Measurements from ENCODE around the gene RAVER1.

RAVER1 gene

GRCh38 chr19:10317857-10318462 is 15.4 kb downstream of the RAVER1 start:
- DNase-seq (ENCODE audit: low read depth) = no peak

GRCh38 chr19:10317045-10317856 is 16.1 kb downstream of the RAVER1 start:
- no peak for DNase-seq (ENCODE audit: low read depth)

GRCh38 chr19:10316229-10317044 is 16.9 kb downstream of the RAVER1 start:
- no peak for DNase-seq (ENCODE audit: low read depth)

GRCh38 chr19:10315335-10316214 is 17.8 kb downstream of the RAVER1 start, which contains the start of gene FDX2:
TSS of gene FDX2 (minus strand) at chr19:10316015. CDS start at chr19:10315996, 19 bp downstream.
- DNase-seq (ENCODE audit: low read depth) = peak; percentile 48

GRCh38 chr19:10309423-10309822 is 23.9 kb downstream of the RAVER1 start, which contains the start of gene ZGLP1:
TSS of gene ZGLP1 (minus strand) at chr19:10309815.
- no peak for DNase-seq (ENCODE audit: low read depth)

- no peak for DNase-seq (ENCODE audit: low read depth)
Observed at GRCh38 chr19:10306327-10306726, 27.0 kb downstream of the RAVER1 start.

- peak; percentile 34 for DNase-seq (ENCODE audit: low read depth)
Observed at GRCh38 chr19:10305139-10305806, 28.1 kb downstream of the RAVER1 start.

- DNase-seq (ENCODE audit: low read depth) = no peak
Observed at GRCh38 chr19:10299545-10300458, 33.5 kb downstream of the RAVER1 start.

- no peak for DNase-seq (ENCODE audit: low read depth)
Observed at GRCh38 chr19:10295847-10296591, 37.3 kb downstream of the RAVER1 start.

- DNase-seq (ENCODE audit: low read depth) = peak; percentile 15
Observed at GRCh38 chr19:10295305-10295846, 38.0 kb downstream of the RAVER1 start.

- DNase-seq (ENCODE audit: low read depth) = no peak
Observed at GRCh38 chr19:10294368-10294697, 39.0 kb downstream of the RAVER1 start.

- no peak for DNase-seq (ENCODE audit: low read depth)
Observed at GRCh38 chr19:10293637-10294367, 39.5 kb downstream of the RAVER1 start.

GRCh38 chr19:10292789-10293636 is 40.3 kb downstream of the RAVER1 start:
- DNase-seq (ENCODE audit: low read depth) = no peak

GRCh38 chr19:10292206-10292788 is 41.0 kb downstream of the RAVER1 start:
- peak; percentile 74 for DNase-seq (ENCODE audit: low read depth)

GRCh38 chr19:10291554-10292205 is 41.6 kb downstream of the RAVER1 start:
- no peak for DNase-seq (ENCODE audit: low read depth)

- no peak for DNase-seq (ENCODE audit: low read depth)
Observed at GRCh38 chr19:10290876-10291553, 42.3 kb downstream of the RAVER1 start.
